Gastroesophageal sphincter (tissue), 4 donors: ENCODE data around the gene LTBP1. TPM values are rescaled to one million over a fixed set of nuclear protein-coding genes. Genes with fewer than 3 reads are reported as not detected.

Experiments used
- ATAC-seq: fragments of 150-250 bp; one replicate; pipeline ENCODE4 v1.9.1; 2016; ENCODE audit warnings: mild to moderate bottlenecking, moderate library complexity
- H3K27ac ChIP-seq, 4 donors: fragments of 200-600 bp; sonication (generic) in 3 of 4; 1 replicate in 3 of 4; 2 replicates in 1 of 4; pipeline ENCODE4 v1.5.1; 2016 to 2019
- H3K27me3 ChIP-seq: fragments of 200-600 bp; sonication (generic); one replicate; pipeline ENCODE4 v1.5.1; 2019
- H3K36me3 ChIP-seq, 2 donors: fragments of 200-600 bp; sonication (generic); one replicate each; pipeline ENCODE4 v1.5.1; 2019; ENCODE audit warnings: control low read depth in 1 of 2
- H3K4me1 ChIP-seq, 3 donors: fragments of 200-600 bp; sonication (generic); 1 replicate in 2 of 3; 2 replicates in 1 of 3; pipeline ENCODE4 v1.5.1; 2016 to 2019; ENCODE audit warnings: control low read depth in 2 of 3
- H3K4me3 ChIP-seq, 2 donors: fragments of 200-600 bp; sonication (generic); one replicate each; pipeline ENCODE4 v1.5.1; 2019; ENCODE audit warnings: mild to moderate bottlenecking in 1 of 2, moderate library complexity in 1 of 2
- H3K9me3 ChIP-seq, 3 donors: fragments of 200-600 bp; sonication (generic); one replicate each; pipeline ENCODE4 v1.5.1; 2017 to 2019; ENCODE audit warnings: control low read depth in 2 of 3
- EP300 ChIP-seq: sonication (generic); formaldehyde crosslinking; IDR thresholded peaks from one replicate; pipeline ENCODE4 v1.6.1; 2017; ENCODE audit warnings: antibody characterized with exemption, mild to moderate bottlenecking
- POLR2A ChIP-seq, 2 donors: fragments of 450-650 bp; IDR thresholded peaks; one replicate each; pipeline ENCODE4 v1.6.1; 2017; ENCODE audit warnings: antibody characterized with exemption in 2 of 2, mild to moderate bottlenecking in 2 of 2, moderate library complexity in 1 of 2
- POLR2AphosphoS5 ChIP-seq: sonication (generic); formaldehyde crosslinking; IDR thresholded peaks from one replicate; pipeline ENCODE4 v1.6.1; 2017; ENCODE audit warnings: antibody characterized with exemption
- WGBS, 2 donors: methylation state at CpG; one replicate each; pipeline ENCODE4 v1.1.5; 2018; ENCODE audit warnings: low coverage in 1 of 2; 5-methylcytosine and 5-hydroxymethylcytosine counted together
- total RNA-seq, 4 donors: library from RNA; depleted of rRNA; stranded (reverse); fragments of >200 nt; gene quantifications; one replicate each; pipeline ENCODE4 v1.1.0, GENCODE V29; 2016
- TF ChIP-seq, protein P1 (sequence below), 4 experiments: fragments of 200-600 bp in 2 of 4; fragments of 450-650 bp in 2 of 4; sonication (generic) in 1 of 4; IDR thresholded peaks; one replicate each; pipeline ENCODE4 v1.5.1; 2017 to 2019; ENCODE audit warnings: antibody characterized with exemption in 4 of 4, mild to moderate bottlenecking in 2 of 4, moderate library complexity in 2 of 4

LTBP1 gene
- total RNA-seq, 4 donors from 2014 or later, result 238 to 493 (median 378) TPM

DNA sequence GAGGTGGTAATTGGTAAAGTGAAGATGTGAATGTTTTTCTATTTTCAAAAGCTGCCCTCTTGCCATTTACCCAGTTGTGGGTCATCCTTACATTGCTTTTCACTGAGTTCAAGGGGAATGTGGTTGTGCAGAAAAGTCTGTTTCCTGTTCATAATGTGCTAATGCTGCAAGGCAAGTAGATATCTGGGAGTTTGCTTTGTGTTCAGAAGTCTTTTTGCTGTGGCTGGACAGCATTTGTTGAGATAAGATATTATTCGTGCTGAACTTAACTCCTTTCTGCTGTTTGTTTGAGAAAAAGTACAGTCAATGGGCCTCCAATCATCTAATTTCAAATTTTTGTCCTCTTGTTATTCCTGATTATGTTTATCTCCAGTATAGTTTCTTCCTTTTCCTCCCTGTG, 263.2 kb downstream of the LTBP1 start:
- 0 to 33% methylated on average over 1 of the region's 1 CpG for WGBS, 2 donors
- peaks cover 13 to 78% (median 20%) of the 10 kb centered on the region in 3 donors for H3K4me1 ChIP-seq
- H3K27me3 ChIP-seq, result no peaks in the 10 kb centered on the region
- no peak overlapping the region for H3K4me3 ChIP-seq
- H3K36me3 ChIP-seq, result no peaks in the 10 kb centered on the region
- TF ChIP-seq POLR2AphosphoS5 (no peak), POLR2A (IDR thresholded peaks at IDR 0.05) (no peak), EP300 (no peak)
- TF ChIP-seq, protein P1, sequence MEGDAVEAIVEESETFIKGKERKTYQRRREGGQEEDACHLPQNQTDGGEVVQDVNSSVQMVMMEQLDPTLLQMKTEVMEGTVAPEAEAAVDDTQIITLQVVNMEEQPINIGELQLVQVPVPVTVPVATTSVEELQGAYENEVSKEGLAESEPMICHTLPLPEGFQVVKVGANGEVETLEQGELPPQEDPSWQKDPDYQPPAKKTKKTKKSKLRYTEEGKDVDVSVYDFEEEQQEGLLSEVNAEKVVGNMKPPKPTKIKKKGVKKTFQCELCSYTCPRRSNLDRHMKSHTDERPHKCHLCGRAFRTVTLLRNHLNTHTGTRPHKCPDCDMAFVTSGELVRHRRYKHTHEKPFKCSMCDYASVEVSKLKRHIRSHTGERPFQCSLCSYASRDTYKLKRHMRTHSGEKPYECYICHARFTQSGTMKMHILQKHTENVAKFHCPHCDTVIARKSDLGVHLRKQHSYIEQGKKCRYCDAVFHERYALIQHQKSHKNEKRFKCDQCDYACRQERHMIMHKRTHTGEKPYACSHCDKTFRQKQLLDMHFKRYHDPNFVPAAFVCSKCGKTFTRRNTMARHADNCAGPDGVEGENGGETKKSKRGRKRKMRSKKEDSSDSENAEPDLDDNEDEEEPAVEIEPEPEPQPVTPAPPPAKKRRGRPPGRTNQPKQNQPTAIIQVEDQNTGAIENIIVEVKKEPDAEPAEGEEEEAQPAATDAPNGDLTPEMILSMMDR (IDR thresholded peaks at IDR 0.05), result no peak
- H3K27ac ChIP-seq, result peak overlapping the region; percentile 7 to 68 (median 48)
- no peak for ATAC-seq
- no peaks in the 10 kb centered on the region for H3K9me3 ChIP-seq

DNA sequence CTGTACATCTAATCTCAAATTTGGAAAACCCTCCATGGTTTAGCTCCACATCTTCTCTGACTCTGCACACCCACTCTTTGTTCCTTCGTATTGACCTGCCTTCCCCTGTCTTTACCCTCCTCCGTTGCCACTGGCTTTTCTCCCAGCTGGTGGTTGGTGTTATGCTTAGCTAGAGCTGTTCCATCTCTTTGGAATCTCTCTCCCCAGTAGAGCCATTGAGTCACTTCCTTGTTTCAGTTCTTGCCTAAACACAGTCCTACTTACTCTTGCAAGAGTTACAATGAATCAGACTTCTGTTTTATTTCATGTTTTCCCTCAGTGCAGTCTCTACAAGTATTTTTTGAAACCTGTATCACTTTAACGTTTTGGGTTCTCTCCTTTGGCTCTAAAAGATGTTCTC, 263.9 kb downstream of the LTBP1 start:
- no peaks in the 10 kb centered on the region for H3K36me3 ChIP-seq
- no peaks in the 10 kb centered on the region for H3K27me3 ChIP-seq
- peak overlapping the region; percentile 7 to 68 (median 51) for H3K27ac ChIP-seq
- no peak for TF ChIP-seq POLR2A (IDR thresholded peaks at IDR 0.05)
- peak; percentile 85 for TF ChIP-seq POLR2AphosphoS5
- TF ChIP-seq, protein P1 (IDR thresholded peaks at IDR 0.05), result no peak
- no peak for TF ChIP-seq EP300
- no peaks in the 10 kb centered on the region for H3K9me3 ChIP-seq
- ATAC-seq, result peak; percentile 80
- H3K4me1 ChIP-seq, result peaks cover 13 to 82% (median 20%) of the 10 kb centered on the region in 3 donors
- H3K4me3 ChIP-seq, result no peak overlapping the region
- 11 to 13% methylated on average over 3 of the region's 3 CpGs for WGBS, 2 donors

DNA sequence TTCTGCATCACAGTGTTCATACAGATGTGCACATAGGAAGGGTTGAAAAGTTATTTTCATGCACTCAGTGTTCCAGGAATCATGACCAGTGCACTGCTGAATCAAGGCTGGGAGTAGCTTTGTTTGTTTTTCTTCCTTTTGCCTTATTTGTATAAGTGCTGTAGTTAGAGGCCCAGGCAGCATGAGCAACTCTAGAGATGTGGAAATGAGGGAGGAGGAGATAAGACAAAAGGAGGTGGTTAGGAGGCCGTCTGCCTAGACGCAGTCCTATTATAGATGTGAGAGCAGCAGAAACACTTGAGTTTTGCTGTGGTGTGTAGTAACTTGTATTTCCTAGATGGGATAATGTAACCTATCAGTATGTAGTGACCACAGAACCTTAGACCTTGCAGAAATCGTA, 265.4 kb downstream of the LTBP1 start:
- Histone ChIP-seq H3K4me3 (no peak overlapping the region), H3K36me3 (no peaks in the 10 kb centered on the region), H3K9me3 (no peaks in the 10 kb centered on the region), H3K4me1 (peaks cover 16 to 87% (median 23%) of the 10 kb centered on the region in 3 donors), H3K27ac (peak overlapping the region in 3 of 4 donors; percentile 43 to 68 (median 51)), H3K27me3 (no peaks in the 10 kb centered on the region)
- 46 to 76% methylated on average over 2 to 3 of the region's 3 CpGs for WGBS, 2 donors
- TF ChIP-seq POLR2AphosphoS5 (peak; percentile 62), EP300 (no peak)
- ATAC-seq, result no peak

DNA sequence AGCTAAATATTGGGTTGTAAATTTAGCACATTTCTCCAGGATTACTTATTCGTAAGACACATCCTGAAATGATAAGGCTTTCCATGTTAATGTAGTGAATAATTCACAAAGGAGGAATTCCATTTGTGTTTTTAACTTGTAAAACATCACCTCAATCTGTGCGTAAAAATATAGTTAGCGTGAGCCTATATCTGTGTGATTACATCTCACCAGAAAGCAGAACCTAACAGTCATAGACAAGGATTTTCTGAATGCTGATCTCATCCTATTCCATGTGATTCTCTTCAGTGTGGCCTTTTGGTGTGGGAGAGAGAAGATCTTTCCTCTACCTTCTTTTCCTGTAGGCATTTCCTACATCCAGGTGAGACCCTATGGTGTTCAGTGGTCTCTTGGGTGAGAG, 266.5 kb downstream of the LTBP1 start:
- Histone ChIP-seq H3K4me3 (no peak overlapping the region), H3K27ac (peak overlapping the region in 3 of 4 donors; percentile 28 to 72 (median 68)), H3K9me3 (no peaks in the 10 kb centered on the region), H3K36me3 (no peaks in the 10 kb centered on the region), H3K27me3 (no peaks in the 10 kb centered on the region), H3K4me1 (peaks cover 15 to 85% (median 17%) of the 10 kb centered on the region in 3 donors)
- TF ChIP-seq EP300, result no peak
- TF ChIP-seq POLR2AphosphoS5, result no peak
- TF ChIP-seq, protein P1 (IDR thresholded peaks at IDR 0.05), result no peak
- no peak for TF ChIP-seq POLR2A (IDR thresholded peaks at IDR 0.05)
- ATAC-seq, result no peak
- 90 to 98% methylated on average over 3 of the region's 3 CpGs for WGBS, 2 donors

DNA sequence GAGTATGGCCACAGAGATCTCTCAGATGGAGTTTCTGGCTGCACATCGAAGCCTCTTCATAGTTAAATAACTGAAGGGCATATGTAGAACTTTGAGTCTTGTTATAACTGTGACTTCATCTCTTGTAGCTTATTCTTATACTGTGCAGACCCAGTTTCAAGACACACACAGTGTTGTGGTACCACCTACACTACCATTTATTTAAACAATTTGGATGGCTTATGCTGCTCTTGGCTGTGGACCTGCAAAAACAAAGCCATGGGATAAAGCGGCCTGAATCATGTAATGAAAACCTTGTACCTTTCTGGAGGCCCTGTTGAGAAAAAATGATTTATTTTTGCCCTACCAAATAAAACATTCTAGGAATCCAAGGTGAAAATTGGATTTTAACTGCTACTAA, 266.9 kb downstream of the LTBP1 start:
- no peak for ATAC-seq

More for the DNA sequence above, 266.9 kb downstream of the LTBP1 start:
- Histone ChIP-seq H3K27me3 (no peaks in the 10 kb centered on the region), H3K36me3 (no peaks in the 10 kb centered on the region), H3K9me3 (no peaks in the 10 kb centered on the region), H3K4me3 (no peak overlapping the region), H3K4me1 (peaks cover 15 to 84% (median 17%) of the 10 kb centered on the region in 3 donors), H3K27ac (peak overlapping the region in 3 of 4 donors; percentile 28 to 72 (median 71))
- 65 to 78% methylated on average over 1 to 2 of the region's 2 CpGs for WGBS, 2 donors
- TF ChIP-seq, protein P1 (IDR thresholded peaks at IDR 0.05), result no peak
- TF ChIP-seq POLR2AphosphoS5, result no peak
- TF ChIP-seq EP300, result no peak
- TF ChIP-seq POLR2A (IDR thresholded peaks at IDR 0.05), result no peak
